NCI-H1105 treated with DMSO at 0.1 percent for 48 hours (cell line): ENCODE data around the gene THPO.

Experiments used
- DNase-seq: peaks from one replicate; lab custom pipeline; 2025; lab: John Stamatoyannopoulos, UW

The THPO gene

GRCh38 chr3:184362668-184363546 is 15.1 kb downstream of the THPO start:
- DNase-seq: peak; percentile 100

- DNase-seq: peak; percentile 83
These were observed 15.9 kb downstream of the THPO start for GRCh38 chr3:184361932-184362667.

DNA sequence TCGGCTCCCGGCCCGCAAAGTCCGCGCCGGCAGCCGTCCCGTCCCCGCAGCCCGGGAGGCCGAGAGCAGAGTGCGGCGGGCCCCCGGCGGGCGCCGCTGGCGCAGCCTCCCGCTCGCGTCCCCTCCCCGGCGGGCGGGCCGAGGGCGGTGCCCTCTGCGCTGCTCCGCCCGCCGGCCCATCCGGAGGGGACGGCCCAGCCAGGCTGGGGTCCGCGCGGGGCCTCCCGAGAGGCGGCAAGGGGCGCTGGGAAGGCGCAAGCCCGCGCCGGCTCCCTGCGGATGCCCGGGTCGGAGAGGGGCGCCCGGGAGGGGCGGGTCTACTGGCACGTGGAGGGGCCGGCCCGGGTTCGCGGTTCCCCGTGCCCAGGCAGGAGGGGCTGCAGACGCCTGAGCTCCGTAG is 16.5 kb downstream of the THPO start, which contains the start of the genes CLCN2 and POLR2H:
TSS of gene CLCN2 (minus strand) at position 74 of the 400 bp plus-strand sequence. CDS start 126 bp downstream, outside the sequence.
TSS of gene POLR2H (plus strand) at position 179 of the 400 bp plus-strand sequence. CDS start 1,783 bp downstream, outside the sequence.
- DNase-seq: peak; percentile 55

- DNase-seq: no peak
These were observed 17.0 kb downstream of the THPO start for GRCh38 chr3:184360929-184361531.

DNA sequence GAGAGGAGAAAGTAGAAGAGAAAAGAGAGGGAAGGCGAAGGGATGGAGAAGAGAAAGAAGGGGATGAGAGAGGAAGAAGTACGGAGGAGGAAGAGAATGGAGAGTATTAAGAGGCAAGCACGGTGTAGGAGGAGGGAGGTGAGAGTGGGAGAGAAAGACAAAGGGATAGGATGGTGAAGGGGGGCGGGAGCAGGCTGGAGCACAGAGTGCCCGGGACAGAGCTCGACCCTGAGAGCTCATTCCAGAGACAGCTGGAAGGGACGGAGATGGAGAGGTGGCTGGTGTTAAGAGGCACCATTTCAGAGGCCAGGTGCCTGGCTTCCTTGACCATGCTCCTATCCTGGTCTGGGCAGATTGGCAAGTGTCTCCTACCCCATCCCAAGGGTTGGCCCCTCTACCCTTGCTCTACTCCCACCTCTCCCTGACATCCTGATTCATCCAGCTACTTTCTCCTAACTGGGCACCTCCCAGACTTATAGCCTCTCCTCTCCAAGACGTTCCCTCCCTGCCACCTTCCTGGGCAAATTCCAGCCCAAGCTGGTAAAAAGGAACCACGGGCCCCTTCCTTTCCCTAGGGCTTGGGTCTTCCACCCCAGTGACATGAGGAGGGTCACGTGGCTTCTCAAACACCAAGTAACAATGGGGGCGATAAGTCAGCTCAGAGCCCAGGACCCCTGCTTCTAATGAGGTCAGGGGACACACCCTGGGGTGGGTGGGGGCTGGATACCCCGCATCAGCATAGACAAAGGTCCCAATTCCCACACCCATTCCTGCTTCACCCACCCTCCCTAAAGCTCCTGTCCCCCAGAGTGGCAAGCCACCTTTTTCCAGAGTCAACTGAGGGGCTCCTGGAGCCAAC is 17.7 kb downstream of the THPO start:
- no peak for DNase-seq

- DNase-seq: no peak
These were observed 18.4 kb downstream of the THPO start for GRCh38 chr3:184359610-184360009.

DNA sequence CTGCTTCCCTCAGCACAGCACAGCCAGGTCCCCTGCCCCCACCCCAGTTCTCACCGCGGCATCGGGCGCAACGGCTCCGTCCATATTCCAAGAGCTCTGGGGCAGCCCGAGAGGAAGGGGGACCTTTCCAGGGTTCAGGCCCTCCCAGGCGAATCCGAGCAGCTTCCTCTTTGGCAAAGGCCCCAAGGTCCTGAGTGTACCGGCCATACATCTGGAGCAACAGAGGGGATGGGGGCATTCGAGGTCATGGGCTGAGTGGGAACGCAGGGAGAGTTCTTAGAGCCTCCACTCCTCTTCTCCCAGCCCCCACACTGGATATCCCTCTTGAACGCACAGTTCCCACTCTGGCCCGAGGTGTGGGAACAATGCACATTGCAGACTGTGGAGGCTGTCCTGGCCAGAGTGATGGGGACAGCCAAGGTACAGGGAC is 19.1 kb downstream of the THPO start:
- DNase-seq: no peak

DNA sequence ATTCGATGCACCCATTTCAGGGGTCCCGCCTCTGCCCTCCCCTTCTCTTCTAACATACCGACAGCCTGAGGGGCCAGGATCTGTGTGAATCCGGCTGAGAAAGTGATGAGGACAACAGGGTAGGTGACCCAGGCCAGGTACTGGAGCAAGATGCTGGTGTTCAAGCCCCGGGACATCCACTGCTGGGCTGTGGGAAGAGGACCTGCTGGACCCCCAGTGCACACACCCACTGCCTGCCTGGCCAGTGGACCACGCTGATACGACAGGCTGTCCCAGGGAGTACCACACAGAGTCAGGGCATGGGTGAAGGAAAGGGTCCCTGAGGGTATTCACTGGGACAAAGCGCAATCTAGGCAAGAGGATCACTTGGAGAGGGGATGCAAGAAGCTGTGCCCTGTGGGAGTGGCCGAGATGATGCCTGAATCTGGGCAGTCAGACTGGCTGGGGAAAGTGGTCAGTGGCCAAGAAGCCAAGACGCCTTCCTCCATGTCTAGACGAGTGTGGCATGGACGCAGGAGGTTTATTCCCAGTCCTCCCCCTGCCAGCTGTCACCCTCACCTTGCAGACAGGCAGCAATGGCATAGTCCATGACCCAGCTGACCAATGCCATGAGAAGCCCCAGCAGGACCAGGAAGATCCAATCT is 19.8 kb downstream of the THPO start:
- DNase-seq: no peak

- DNase-seq: no peak
These were observed 20.5 kb downstream of the THPO start for GRCh38 chr3:184357248-184358123.

- DNase-seq: no peak
These were observed 22.6 kb downstream of the THPO start for GRCh38 chr3:184355261-184356040.

DNA sequence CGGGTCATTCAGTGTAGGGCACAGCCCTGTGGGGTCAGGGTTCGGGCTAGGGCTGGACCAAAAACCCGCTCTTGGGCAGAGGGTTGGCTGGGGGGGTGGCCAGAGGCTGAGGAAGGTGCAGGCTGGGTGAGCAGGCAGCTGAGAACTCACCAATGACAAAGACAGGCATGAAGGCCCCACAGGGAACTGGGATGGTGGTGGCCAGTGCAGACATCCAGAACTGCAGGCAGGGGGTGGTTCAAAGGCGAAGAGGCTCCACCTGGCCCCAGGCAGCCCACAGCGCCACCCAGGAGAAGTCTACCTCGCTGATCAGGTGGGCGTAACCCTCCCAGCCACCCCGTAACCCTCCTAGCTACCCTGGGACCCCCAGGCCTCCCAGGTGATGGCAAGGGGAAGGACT is 23.3 kb downstream of the THPO start:
- no peak for DNase-seq

DNA sequence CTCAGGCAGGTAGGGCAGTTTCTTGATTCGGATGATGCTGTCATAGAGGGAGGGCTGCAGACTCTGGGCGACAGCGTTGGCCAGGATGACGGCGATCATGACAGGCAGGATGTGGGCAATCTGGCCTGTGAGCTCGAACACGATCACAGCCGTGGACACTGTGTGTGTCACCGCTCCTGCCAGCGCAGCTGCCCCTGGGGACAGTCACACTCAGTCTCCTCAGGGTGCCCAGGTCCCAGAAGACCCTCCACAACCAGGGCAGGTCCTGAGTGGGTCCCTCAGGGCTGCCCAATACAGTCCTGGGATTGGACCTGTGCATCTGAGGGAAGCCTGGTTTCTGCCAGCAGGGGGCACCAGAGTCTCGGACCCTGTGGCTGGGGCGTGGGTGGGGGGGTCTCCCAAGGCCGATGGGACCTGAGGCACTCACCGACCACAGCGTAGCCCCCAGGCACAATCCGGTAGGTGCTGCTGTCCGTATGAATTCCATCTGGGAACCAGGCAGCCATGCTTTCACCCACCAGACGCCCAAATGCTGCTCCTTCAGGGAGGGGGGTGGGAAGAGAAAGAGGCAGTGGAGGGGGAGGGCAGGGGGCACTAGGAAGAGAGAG is 23.8 kb downstream of the THPO start:
- DNase-seq: peak; percentile 16

GRCh38 chr3:184353546-184353941 is 24.5 kb downstream of the THPO start:
- no peak for DNase-seq

- no peak for DNase-seq
These were observed 25.0 kb downstream of the THPO start for GRCh38 chr3:184352897-184353545.

DNA sequence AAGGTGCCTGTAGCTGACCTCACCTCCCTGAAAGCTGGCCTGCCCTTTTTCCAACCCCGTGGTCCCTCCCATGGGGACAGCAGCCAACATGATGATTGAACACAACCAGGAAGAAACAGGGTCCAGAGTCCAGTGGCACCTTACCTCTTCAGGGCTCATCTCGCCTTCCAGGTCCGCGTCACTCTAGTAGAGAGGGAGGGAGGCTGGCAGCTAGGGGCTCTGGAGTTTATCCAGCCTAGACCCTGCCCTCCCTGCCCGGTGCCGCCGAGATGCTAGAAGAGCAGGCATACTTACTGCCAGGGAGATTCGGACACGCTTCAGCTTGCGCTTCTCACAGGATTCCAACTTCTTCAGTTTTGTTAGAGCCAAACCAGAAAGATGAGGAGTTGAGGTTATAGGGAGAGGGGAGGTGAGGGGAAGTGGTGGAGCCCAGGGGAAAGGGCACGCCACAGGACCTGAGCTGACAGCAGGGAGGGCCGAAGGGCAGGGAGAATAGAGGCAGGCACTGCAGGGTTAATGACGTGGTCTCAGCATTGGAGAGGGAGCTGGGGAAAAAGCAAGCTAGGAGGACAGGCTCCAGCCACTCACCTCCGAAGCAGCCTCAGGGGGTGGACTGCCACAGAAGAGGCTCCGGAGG is 25.7 kb downstream of the THPO start:
- no peak for DNase-seq

- no peak for DNase-seq
These were observed 26.4 kb downstream of the THPO start for GRCh38 chr3:184351511-184352148.

- no peak for DNase-seq
These were observed 27.4 kb downstream of the THPO start for GRCh38 chr3:184350618-184351017.
